ENCODE measurements around the gene P2RY6. TPM values are rescaled to one million over a fixed set of nuclear protein-coding genes. Genes with fewer than 3 reads are reported as not detected.

The P2RY6 gene
- total RNA-seq, 2 donors from 2014 or later = 2.0 to 4.4 TPM

DNA sequence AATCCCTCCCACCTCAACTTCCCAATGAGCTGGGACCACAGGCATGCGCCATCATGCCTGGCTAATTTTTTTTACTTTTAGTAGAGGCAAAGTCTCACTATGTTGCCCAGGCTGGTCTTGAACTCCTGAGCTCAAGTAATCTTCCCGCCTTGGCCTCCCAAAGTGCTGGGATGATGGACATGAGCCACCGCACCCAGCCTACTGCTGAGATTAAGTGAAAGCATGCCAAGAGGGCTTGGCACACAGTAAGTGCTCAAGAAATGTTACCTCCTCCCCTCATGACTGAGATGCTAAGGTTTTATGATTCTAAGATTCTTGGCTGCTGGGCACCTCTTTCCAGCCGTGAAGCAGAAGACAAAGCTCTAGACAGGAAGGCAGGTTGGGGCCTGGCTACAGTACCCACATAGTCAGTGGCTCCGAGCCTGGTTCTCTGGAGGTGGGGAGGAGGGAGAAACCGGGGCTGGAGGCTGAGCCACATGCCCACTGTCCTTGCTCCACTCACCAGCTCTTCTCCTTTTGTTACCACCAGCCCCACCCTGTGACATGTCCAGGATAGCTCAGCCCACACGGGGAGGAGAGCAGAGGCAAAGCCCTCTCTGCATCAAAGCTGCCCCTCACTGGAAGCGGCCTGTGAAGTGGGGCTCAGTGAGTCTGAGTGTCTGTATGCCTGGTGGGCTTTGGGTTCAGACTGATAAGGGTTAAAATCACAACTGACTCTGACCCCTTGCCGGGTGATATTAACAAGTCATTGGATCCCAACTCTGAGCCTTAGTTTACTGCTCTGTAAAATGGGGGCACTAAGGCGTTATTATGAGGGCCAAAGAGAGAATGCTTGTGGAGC lies 48.8 kb downstream of the P2RY6 start:
- DNase-seq = no peak
- peak in 1 of 2 donors; percentile 2 for ATAC-seq
- intact Hi-C loops (cut with DNase I) = no loop called here

DNA sequence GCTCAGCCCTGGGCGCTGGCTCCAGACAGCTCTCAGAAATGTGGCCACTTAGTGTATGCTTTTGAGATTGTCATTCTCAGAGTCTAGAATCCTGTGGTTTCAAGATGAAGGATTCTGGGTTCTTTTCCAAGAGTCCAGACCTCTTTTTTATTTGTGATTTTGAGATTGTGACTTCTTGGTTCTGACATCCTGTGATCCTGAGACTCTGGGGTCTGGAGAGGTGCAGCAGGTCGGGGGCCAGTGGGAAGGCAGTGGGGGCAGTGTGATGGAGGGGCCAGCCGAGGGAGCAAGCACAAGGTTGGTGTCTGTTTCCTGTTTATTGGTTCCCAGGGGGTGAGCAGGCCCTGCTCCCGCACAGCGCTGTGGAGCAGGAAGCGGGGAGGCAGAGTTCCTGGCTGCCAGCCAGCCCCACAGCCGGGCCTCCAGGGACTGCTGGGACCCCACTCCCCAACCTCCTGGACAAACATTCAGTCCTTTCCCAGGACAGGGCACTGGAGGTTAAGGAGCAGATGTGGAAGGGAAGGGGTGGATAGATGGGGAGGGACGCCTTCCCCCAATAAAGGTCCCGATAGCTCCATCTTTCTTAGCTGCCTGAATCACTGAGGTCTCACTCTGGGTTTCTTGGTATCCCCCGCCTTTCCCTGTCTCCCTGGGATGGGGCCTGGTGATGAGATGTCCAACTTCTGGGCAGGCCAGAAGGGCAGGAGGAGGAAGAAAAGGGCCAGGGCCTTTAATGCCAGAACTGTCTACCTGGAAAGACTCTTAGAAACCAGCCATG lies 49.7 kb downstream of the P2RY6 start:
- DNase-seq (peak; percentile 56), ATAC-seq (peak; percentile 21 to 27)
- intact Hi-C loops (cut with DNase I) = no loop called here

DNA sequence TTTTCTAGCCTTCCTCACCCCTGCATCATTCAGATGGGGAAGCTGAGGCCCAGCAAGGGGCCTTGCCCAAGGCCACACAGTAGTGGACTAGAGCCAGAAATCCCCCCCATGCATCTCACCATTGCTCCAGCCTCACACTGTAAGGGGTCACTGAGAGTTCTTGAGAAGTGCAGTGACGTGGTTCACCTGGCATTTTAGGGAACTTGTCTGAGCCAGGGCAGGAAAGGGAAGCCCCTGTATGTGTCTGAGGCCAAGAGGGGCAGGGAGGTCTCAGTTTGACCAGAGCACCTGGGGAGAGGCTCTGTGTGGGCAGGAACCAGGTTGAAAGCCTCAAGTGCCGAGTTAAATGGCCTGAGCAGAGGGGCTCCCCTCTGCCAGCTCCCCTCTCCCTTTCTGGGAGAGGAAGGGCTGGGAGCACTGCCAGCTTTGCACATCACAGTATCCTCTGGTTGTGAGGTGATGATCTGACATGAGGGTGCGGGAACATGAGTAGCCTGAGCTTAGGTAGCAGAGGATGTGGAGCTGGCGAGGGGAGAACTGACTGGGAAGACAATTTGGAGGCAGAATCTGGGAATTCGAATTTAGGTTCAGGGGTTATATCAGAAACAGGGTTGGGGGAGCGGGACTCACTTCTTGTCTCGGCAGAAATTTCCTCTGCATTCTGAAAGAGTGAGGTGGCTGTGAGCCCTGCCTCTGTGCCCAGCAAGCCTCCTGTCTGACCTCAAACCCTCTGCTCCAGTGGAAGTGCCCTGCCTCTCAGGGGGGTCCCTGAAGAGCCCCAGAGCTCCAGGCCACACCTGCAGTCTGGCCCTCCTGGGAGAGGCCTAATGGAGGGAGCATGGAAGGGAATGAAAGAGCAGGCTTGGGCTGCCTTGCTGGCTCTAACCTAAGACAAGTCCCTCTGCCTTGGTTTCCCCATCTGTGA lies 50.5 kb downstream of the P2RY6 start:
- intact Hi-C loops (cut with DNase I) = no loop called here
- no peak for DNase-seq
- peak in 1 of 2 donors; percentile 5 for ATAC-seq

DNA sequence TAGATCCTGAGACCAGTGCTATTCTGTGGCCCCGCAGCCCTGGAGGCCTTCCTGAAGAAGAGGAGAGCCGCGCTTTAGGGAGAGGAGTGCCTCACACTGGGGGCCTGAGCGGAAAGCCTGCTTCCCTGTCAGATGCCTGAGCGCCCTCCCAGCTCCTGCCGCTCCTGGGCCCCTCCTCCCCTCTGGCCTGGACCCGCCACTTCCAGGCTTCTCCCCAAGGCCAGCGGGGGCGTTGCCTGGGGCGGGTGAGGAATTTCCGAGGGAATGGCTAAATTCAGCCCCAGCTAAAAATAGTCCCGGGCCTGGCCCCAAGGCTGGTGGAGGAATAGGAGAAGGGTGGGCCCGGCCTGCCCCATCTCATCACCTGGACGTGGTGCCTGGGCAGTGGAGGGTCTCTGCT lies 51.3 kb downstream of the P2RY6 start:
- ATAC-seq = peak; percentile 72 to 82

DNA sequence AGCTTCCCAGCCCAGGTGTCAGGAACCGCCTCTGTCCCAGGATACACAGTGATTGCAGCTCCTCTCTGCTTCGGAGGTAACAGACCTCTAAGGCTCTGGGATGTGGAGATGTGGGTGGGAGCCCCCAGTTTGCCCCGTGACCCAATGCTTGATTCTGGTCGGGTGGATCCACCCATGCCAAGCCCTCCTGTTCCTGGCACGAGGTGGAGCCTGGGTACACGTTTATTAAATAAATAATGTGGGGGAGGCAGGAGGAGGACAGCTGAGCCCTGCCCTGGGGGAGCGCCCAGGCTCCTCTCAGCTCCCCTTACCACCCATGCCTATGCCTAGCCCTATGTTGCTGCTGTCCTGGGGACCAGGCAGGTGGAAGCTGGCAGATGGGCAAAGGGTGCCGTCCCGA lies 52.0 kb downstream of the P2RY6 start:
- ATAC-seq = peak in 1 of 2 donors; percentile 7
- no peak for DNase-seq
- intact Hi-C loops (cut with DNase I) = no loop called here

More for the DNA sequence above, 51.3 kb downstream of the P2RY6 start:
- DNase-seq = peak; percentile 87
- intact Hi-C loops (cut with DNase I) = no loop called here

DNA sequence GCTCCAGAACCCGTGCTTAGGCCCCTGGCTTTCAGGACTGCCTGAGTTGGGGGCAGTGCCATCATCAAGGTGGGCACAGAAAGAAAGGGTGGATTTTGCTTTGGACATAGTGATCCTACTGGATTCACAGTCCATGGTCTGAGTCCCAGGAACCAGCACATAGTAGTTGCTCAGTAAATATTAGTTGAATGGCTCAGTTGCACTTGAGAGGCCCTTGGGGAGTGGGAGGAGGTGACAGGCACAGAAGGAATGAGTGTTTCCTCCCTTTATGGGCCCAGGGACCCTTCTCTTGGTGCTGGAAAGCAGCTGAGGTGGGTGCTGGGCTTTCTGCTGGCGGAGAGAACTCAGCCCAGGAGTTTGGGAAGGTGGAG lies 52.5 kb downstream of the P2RY6 start:
- ATAC-seq (no peak), DNase-seq (no peak)
- intact Hi-C loops (cut with DNase I) = no loop called here

DNA sequence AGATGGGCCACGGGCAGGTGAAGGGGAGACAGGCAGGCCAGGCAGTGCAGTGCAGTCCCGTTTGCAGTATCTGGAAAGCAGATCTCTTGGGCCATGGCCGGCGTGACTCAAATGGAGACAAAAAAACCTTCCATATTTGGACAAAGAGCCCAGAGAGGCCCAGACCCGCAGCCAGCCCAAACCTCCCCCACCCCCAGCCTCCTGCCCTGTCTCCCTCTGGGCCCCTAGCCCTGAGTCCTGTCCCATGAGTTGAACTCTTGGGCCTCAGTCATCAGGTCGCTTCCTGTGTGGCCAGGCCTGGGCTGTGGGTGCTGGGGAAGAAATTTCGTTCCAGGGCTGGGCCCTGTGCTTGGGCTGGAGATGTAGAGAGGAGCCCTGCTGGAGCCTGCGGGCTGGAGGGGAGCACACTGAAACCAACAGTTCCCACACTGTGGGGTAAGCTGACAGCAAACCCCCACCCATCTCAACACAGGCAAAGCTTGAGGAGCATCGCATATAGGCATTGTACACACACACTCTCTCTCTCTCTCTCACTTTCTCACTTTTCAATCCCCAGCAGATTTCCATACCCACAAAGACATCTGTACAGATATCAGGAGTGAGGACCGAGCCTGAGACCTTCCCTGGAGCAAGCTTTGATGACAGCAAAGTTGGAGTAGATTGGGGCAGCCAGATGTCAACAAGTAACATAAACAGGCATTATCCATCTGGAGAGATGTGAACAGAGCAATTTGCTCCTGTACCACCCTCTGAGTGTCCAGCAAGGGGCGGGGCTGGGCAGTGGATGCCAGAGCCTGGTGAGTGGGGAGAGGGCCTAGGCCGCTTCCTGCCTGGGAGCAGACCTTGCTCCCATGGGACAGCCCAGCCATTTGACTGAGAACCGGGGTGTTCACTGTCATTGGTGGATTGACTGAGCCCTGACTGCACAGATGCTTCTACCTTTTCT lies 53.2 kb downstream of the P2RY6 start:
- no peak for DNase-seq
- intact Hi-C loops (cut with DNase I) = no loop called here

DNA sequence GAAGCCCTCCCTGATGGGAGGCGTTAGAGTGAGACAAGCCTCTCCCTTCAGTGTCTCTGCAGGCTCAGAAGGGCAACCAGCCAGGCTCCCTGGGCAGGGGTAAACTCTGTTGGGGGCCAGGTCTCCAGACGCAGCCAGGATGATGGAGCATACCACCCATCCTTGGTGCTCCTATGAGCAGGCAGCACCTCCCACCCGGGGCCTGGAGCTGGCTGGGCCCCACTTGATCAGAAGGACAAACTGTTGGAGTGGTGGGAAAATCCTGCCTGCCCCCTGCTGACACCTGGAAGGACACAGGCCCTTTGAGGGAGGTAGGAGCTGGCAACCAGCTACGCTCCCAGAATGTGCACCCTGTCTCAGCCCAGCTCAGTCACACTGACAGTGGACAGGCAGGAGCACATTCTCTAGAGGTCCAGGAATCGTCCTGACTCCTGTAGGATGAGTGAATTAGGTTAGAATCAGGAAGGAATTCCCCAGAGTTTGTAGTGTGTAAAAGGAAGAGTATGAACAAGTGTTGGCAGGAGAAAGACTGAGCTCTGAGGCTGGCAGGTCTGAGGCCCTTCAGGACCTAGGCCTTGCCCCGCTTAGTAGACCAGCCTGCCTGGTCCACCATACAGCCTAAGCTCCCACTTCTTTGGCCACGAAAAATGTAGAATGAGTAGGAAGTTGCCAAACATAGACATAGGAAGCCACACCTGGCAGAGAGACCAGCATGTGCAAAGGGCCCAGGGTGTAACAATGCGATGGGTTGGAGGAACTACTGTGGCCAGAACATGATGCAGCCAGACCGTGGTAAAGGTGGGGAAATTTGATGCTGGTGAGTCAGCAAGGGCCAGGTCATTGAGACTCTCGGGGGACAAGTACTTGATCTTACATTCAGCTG lies 55.0 kb downstream of the P2RY6 start:
- intact Hi-C loops (cut with DNase I) = no loop called here
- ATAC-seq = no peak
- no peak for DNase-seq

More for the DNA sequence above, 53.2 kb downstream of the P2RY6 start:
- ATAC-seq = peak in 1 of 2 donors; percentile 3

DNA sequence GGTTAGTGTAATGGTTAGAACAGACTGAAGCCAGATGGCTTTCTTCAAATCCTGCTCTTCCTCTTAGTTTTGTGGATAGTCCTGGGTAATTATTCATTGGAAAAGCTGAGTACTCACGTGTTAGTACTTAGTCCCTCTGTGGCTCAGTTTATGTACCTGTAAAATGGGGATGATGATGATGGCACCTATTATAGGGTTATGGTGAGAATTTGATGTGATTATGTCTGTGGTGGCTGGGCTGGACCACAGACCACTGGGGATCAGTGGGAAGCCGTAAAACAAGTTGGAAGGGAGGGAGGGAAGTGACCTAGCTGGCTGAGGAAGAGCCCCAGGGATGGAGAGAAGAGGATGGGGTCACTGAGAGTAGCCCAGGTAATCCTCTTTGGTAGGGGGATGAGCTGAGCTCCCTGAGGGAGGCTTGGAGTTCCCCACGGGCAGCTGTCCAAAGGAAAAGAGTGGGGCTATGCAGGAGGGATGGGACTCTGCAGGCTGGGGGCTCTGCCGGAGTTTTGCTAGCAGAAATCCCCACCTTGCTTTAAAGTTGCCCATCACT lies 55.8 kb downstream of the P2RY6 start:
- intact Hi-C loops (cut with DNase I) = no loop called here

DNA sequence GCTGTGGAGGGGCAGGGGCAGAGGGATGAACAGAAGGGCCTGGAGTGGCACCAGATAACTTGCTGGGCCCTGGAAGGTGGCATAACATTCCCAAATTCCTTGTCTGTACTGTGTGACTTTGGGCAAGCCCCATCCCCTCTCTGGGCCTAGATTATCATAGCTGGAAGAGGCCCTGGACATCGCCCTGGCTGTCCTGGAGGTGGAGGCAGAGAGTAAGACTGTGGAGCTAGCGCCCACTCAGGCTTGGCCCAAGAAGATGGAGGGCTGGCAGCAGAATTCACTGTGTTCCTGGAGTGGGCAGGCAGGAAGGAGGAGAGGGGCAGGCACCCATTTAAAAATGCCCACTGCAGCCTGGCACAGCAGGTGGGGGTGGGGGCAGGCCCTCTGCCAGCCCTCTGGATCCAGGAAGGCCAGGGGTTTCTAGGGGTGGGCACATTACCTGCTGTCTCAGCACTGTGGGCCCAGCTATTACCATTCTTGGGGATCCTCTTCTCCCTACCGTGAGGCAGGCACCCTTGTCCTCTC lies 58.5 kb downstream of the P2RY6 start:
- intact Hi-C loops (cut with DNase I) = no loop called here
- DNase-seq = no peak
- no peak for ATAC-seq

More for the DNA sequence above, 55.8 kb downstream of the P2RY6 start:
- ATAC-seq (no peak), DNase-seq (no peak)

DNA sequence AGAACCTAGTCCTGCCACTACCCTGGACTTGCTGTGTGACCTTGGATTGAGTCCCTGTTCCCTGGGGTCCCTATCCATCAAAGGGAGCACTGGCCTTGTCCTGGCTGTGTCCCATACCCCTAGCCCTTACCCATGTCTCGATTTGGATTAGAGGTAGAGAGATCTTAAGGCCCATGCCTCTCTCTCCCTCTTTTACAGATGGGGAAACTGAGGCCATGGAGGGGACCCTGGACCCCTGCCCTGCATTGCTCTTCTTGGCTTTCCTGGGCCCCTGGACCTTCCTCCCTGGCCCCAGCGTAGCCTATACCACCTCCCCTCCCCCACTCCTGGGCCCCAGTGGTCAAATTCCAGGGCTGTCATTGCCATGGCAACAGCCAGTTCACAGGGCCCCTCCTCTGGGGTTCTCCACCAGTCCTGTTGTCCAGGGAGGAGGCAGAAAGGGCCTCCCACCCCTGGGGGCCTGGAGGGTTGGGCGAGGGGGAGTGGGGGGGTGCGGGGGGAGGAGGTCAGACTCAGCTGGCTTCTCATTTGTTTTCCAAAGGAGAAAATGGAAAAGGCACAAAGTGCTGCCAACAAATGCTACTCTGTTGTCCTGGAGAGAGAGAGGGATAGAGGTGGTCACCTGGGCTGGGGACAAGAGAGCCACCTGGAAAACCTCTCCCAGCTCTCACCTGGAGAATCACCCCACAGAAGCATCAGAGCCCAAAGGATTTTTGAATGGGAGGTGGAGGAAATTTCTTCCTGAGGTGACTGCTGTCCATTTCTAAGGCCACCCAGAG lies 59.2 kb downstream of the P2RY6 start:
- intact Hi-C loops (cut with DNase I) = no loop called here
- DNase-seq (no peak), ATAC-seq (peak in 1 of 2 donors; percentile 36)

DNA sequence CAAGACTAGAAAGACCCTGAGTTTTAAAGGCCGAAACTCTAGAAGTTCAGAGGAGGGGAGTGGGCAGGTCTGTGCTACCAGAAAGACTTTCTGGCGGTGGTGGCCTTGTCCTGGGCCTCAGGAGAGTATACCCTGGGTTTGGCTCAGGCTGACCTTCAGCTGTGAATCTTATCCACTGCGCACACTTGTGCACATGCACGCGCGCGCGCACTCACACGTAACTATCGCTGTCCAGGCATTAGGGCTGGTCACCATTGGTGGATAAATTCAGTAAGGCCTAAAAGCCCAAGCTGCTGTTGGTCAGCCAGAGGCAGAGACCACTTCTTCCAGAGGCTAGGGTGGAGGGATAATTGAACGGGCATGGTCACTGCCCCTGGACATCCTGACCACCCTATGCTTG lies 61.0 kb downstream of the P2RY6 start:
- DNase-seq (no peak), ATAC-seq (no peak)
- intact Hi-C loops (cut with DNase I) = no loop called here

DNA sequence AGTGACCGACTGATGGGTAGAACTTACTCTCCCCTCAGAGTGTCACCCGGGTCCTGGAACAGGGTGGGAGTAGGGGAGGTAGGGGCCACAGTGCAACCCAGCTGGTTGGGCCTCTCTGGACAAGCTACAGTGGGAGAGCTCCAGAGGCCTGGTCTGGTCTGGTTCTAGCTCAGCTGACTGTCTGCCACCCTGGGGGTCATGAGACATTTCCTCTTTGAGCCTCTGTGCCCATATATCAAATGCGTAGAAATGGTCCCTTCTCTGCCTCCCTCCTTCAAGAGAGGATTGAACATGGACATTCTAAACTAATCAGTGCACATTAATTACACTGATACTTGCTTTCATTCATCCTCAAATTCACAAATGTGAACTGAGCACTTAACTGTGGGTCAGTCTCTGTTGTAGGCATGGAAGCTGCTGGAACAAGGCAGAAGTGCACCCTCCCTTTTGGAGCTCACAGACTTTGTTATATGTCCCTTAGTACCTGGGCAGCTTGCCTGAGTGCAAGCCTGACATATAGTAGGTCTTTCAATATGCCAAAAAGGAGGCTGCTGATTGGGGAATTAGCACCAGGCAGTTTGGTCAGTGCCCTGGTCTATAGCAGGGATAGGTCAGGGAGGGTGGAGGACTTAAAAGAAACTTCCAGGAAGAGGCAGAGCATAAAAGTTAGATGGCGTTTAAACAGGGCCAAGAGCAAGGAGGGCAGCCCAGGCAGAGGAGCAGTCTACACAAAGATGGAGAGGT lies 61.7 kb downstream of the P2RY6 start:
- ATAC-seq (no peak), DNase-seq (no peak)
- intact Hi-C loops (cut with DNase I) = no loop called here

DNA sequence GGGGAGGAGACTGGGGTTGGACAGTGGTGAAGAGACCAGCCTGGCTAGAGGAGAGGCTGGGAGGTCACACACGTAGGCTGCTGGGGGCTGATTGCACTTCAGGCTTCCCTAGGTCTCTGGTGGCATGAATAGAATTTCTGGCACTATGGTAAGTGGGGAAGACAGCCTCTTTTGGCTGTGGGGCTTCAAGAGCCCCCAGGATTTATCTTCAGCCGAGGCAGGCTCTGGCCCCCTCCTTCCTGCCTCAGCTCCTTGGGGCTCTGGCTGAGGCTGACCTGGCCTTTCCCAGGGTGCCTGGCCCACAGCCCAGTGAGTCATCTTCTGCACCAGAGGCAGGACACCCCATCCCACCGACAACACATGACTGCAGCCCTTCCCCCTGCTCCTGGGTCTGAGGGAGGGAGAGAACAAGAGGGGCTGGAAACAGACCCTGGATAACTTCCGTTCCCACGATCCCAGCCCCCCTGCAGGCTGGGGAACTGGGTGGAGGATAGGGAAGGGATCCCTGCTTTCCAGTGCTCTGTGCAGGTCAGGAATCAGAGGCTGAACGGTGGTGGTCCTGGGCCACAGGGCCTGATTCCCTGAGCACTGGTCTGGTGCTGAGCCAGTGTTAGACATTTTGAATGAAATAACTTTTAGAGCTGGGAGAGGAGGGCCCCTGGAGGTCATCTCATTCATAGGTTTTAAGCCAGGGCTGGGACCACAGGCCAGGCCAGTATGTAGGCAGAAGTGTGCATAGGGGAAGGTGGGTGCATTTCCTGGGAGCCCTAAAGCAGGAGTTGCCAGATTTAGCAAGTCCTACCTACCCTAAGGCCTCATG lies 62.5 kb downstream of the P2RY6 start:
- peak; percentile 91 for DNase-seq
- ATAC-seq = peak; percentile 58 to 89
- intact Hi-C loops (cut with DNase I) = loop anchor here (1.0 to 5.0 kb wide), 3 partner anchors 27 to 37 kb away; no protein-coding TSS in a partner anchor

All from left cardiac atrium (tissue), 4 donors.